ENCODE measurements around the gene ACSL6.

The ACSL6 gene

DNA sequence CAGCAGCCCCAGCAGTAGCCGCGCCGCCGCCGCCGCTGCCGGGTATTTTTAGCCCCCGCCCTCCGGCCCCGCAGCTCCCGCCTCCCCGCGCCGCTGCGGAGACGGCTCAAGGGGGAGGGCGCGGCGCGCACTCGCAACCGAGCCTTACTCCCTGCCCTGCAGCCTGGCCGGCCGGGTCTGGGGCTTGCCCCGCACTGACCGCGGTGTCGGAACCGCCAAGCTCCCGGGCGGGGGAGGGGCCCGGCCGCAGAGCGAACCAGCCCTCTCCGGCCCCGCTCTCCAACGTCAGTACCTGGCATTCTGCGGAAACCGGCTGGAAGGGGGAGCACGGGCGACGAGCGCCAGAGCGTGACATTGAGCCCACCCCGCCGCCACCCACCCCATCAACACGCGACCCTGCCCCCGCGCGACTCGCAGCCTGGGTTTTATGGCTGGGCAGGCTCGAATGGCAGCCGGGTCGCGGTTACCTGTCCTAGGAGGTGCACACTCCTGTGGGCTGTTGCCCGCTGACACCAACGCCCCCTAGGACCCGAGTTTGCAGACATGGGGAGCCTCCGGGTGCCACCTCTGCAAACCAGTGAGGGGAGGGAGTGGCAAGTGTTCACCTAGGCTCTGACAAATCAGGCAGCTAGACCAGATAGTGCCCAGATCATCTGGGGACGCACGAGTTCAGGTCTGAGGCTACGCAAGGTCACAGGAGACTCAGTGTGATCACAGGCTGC is at the start of gene ACSL6:
ACSL6 (minus strand) TSS at position 37 of the 722 bp plus-strand sequence. CDS start 105 bp downstream, outside the sequence.
- TF ChIP-seq CTCF (conservative IDR thresholded peaks at IDR 0.05) (no peak), ZFX (IDR thresholded peaks at IDR 0.05) (no peak)
- peak within 1 kb of the TSS; percentile 1; the same call in 1 of the 2 replicates for H3K27ac ChIP-seq

DNA sequence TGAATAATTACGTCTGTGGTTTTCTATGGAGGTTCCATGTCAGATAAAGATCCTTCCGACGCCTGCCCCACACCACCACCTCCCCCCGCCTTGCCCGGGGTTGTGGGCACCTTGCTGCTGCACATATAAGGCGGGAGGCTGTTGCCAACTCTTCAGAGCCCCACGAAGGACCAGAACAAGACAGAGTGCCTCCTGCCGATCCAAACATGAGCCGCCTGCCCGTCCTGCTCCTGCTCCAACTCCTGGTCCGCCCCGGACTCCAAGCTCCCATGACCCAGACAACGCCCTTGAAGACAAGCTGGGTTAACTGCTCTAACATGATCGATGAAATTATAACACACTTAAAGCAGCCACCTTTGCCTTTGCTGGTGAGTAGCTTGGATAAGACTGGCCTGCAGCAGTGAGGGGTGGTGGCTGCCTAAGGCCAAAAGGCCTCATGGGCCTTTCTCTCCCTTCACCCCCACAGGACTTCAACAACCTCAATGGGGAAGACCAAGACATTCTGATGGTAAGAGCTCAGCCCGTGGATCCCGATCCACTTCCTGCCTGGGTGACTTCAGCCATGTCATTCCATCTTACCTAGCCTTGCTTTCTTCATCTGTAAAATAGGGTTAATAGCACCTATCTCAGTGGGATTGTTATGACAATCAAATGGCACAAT is 49.2 kb upstream of the ACSL6 start, which contains the start of gene IL3:
IL3 (plus strand) TSS at position 155 of the 661 bp plus-strand sequence; CDS start at position 207, 52 bp downstream.
- no peak for TF ChIP-seq ZFX (IDR thresholded peaks at IDR 0.05)
- no peak for TF ChIP-seq CTCF (conservative IDR thresholded peaks at IDR 0.05)
- H3K27ac ChIP-seq = no peak within 1 kb of the TSS

- H3K27ac ChIP-seq = no peak overlapping the region
- TF ChIP-seq CTCF (conservative IDR thresholded peaks at IDR 0.05) = no peak
- no peak for TF ChIP-seq ZFX (IDR thresholded peaks at IDR 0.05)
Measured at GRCh38 chr5:132059696-132060500, 48.4 kb upstream of the ACSL6 start.

DNA sequence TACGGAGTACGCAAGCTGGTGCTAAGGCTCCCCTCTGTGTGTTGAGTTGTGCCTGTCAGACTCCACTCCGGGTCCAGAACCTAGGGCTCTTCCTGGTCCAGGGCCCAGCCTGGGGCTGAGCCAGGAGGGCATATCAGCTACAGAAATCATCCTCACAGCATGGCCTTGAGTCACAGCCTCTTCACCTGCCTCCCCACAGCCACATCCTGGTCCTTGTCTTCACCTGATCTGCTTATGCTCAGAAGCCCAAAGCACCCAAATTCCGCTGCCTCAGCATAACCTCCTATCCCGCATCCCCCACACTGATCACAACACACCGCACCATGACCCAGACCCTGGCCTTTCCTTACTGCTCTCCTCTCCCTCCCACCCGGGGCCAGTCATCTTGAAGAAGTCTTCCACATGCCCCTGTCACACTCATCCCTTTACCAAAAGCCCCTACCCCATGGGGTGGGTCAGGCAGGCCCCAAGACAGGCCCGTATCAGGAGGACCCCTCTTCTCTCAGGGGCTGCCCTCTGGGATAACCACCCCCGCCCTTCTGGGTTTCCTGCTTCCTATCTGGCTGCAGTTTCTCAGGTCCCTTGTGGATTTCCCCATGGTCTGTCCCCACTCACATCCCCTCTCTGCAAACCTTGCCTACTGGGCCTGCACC is 47.7 kb upstream of the ACSL6 start:
- H3K27ac ChIP-seq = no peak overlapping the region
- TF ChIP-seq ZFX (IDR thresholded peaks at IDR 0.05) = no peak
- no peak for TF ChIP-seq CTCF (conservative IDR thresholded peaks at IDR 0.05)

DNA sequence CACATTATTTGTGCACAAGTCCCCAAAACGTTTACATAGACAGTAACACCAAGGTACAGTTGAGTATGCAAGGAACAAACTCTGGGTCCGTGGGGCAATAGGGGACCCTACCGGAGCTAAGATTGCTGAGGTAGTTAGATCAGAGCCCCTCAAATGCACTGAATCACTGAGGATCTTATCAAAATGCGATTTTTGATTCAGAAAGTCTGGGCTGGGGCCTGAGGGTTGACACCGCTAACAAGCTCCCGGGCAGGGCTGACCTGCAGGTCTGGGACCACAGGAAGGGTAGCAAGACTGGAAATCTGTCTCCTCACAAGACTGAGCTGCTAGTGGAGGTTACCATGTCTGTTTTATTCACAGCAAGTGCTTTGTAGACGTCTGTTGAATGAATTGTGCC is 47.2 kb upstream of the ACSL6 start:
- TF ChIP-seq CTCF (conservative IDR thresholded peaks at IDR 0.05) = no peak
- TF ChIP-seq ZFX (IDR thresholded peaks at IDR 0.05) = no peak
- H3K27ac ChIP-seq = no peak overlapping the region

GRCh38 chr5:132057498-132058255 is 46.2 kb upstream of the ACSL6 start:
- H3K27ac ChIP-seq = no peak overlapping the region
- TF ChIP-seq CTCF (conservative IDR thresholded peaks at IDR 0.05) = no peak
- TF ChIP-seq ZFX (IDR thresholded peaks at IDR 0.05) = no peak
